ENCODE data around the gene DNLZ. TPM values are rescaled to one million over a fixed set of nuclear protein-coding genes. Genes with fewer than 3 reads are reported as not detected.

The DNLZ gene
- total and polyA plus RNA-seq, 9 of the 15 experiments (the other 6 are each of a cell fraction or from before 2014, with no cell fraction given) = 0.17 to 44.6 (median 3.4) TPM

- FAIRE-seq = no peak
- in situ Hi-C loops (cut with MboI) = loop anchor here (25.0 kb wide), 1 partner anchor 309 kb away; no protein-coding TSS in a partner anchor
- intact Hi-C loops (cut with micrococcal nuclease) = no loop called here
- Histone ChIP-seq H2AFZ (ENCODE audit: low read depth, low read length) (no peak overlapping the region), H3K9ac (ENCODE audit: insufficient read depth in 1 of 2, low read depth in 2 of 2, low read length in 2 of 2) (peak overlapping the region; percentile 63 to 88), H4K20me1 (replicated peaks; ENCODE audit: control insufficient read depth, insufficient read depth, low read length) (no peaks in the 10 kb centered on the region), H3K36me3 (ENCODE audit: control insufficient read depth, insufficient read depth, low read length) (no peaks in the 10 kb centered on the region), H3K27me3 (ENCODE audit: control insufficient read depth in 2 of 2, insufficient read depth in 2 of 2, low read length in 2 of 2) (peaks cover 6 to 16% of the 10 kb centered on the region in 2 experiments; a peak in 2 of 5 replicates), H3K4me3 (peak overlapping the region; percentile 52), H3K4me1 (replicated peaks in 1 of 2; ENCODE audit: control insufficient read depth in 2 of 2, insufficient read depth in 2 of 2, low read length in 2 of 2) (peaks cover 4 to 92% of the 10 kb centered on the region in 2 experiments), H3K9me1 (ENCODE audit: control insufficient read depth, insufficient read depth, low read length) (no peaks in the 10 kb centered on the region), H3K27ac (ENCODE audit: extremely low read depth, low read depth, low read length) (peak overlapping the region; percentile 52; the same call in 1 of the 3 replicates), H3K79me2 (ENCODE audit: control insufficient read depth, insufficient read depth, low read length) (peaks cover 15% of the 10 kb centered on the region), H3K4me2 (ENCODE audit: insufficient read depth, low read length) (peak overlapping the region; percentile 77), H3K9me3 (replicated peaks; ENCODE audit: control insufficient read depth, insufficient read depth, low read depth, low read length) (no peaks in the 10 kb centered on the region)
- TSS peak; percentile 51 for BruUV-seq (replicated peaks)
- DNase-seq (ENCODE audit: extremely low read depth in 1 of 4, low spot score in 3 of 4) = no peak
- TF ChIP-seq ETS2 (tag; IDR thresholded peaks at IDR 0.05; ENCODE audit: borderline replicate concordance, poor library complexity, severe bottlenecking) = no peak
- no peak for TF ChIP-seq ETV1 (tag; conservative IDR thresholded peaks at IDR 0.05; ENCODE audit: low read depth)
- 0 out of 2 replicates have a peak, but pooled peaks have one; percentile 15 for TF ChIP-seq TFAP4 (CRISPR knock-in tag; IDR thresholded peaks at IDR 0.05; ENCODE audit: borderline replicate concordance)
- no peak for TF ChIP-seq BRD4 (IDR thresholded peaks at IDR 0.05)
- 0 out of 2 replicates have a peak, but pooled peaks have one; percentile 62 for TF ChIP-seq IRF2 (CRISPR knock-in tag; IDR thresholded peaks at IDR 0.05)
- TF ChIP-seq E2F8 (IDR thresholded peaks at IDR 0.05; ENCODE audit: low read depth, partially characterized antibody) = no peak
- TF ChIP-seq ZFP91 (CRISPR knock-in tag; IDR thresholded peaks at IDR 0.05) = 0 out of 2 replicates have a peak, but pooled peaks have one; percentile 25
- TF ChIP-seq, protein P1, sequence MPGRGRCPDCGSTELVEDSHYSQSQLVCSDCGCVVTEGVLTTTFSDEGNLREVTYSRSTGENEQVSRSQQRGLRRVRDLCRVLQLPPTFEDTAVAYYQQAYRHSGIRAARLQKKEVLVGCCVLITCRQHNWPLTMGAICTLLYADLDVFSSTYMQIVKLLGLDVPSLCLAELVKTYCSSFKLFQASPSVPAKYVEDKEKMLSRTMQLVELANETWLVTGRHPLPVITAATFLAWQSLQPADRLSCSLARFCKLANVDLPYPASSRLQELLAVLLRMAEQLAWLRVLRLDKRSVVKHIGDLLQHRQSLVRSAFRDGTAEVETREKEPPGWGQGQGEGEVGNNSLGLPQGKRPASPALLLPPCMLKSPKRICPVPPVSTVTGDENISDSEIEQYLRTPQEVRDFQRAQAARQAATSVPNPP (IDR thresholded peaks at IDR 0.05; ENCODE audit: borderline replicate concordance, insufficient read depth, insufficient read length) = no peak
- no peak for TF ChIP-seq CBX1 (IDR thresholded peaks at IDR 0.05; ENCODE audit: low read depth)
- no peak for TF ChIP-seq BHLHE40 (IDR thresholded peaks at IDR 0.05; ENCODE audit: low read length)
- peak; percentile 11 for TF ChIP-seq RBFOX2 (IDR thresholded peaks at IDR 0.05; ENCODE audit: low read depth, low read length)
- TF ChIP-seq NR3C1 (CRISPR knock-in tag; IDR thresholded peaks at IDR 0.05) = 0 out of 2 replicates have a peak, but pooled peaks have one; percentile 62
- peak; percentile 42; the same call in 1 of the 2 replicates for TF ChIP-seq NFIC (IDR thresholded peaks at IDR 0.05)
- POLR2A ChIA-PET = interaction anchor here (1.6 kb wide), 1 partner anchor 9 kb away, joined by 5 read pairs; no protein-coding TSS in a partner anchor
- ATAC-seq = no peak
- WGBS (ENCODE audit: insufficient coverage, low coverage, missing lambda C conversion rate) = 77% methylated on average over 10 of the region's 13 CpGs
- CTCF ChIA-PET (ENCODE audit: low intra/inter-chr PET ratio) = no interaction called here
These were observed 35.4 kb downstream of the DNLZ start for GRCh38 chr9:136328011-136328621.

Data from K562 (cell line).